CD4-positive, alpha-beta memory T cell (primary cell): ENCODE measurements around the gene MLX. TPM values are rescaled to one million over a fixed set of nuclear protein-coding genes. Genes with fewer than 3 reads are reported as not detected.
A peak's percentile ranks its signal among the peaks of the same experiment; 100 is the strongest.

Source experiments
- CTCF ChIA-PET: fragments of 350-600 bp; sonication (Branson Sonifier 250); formaldehyde crosslinking; loops from one replicate; lab custom pipeline; 2021; ENCODE audit warnings: inconsistent platforms; ENCODE audit not compliant: partially characterized antibody; lab: Charles Lee
- POLR2A ChIA-PET: fragments of 350-600 bp; sonication (Branson Sonifier 250); formaldehyde crosslinking; loops from one replicate; lab custom pipeline; 2021; ENCODE audit not compliant: partially characterized antibody; lab: Charles Lee
- DNase-seq, 5 donors: peaks; one replicate each; pipeline versions ENCODE4 v3.0.0 to v3.0.0-alpha.2; 2020 to 2022; ENCODE audit warnings: mixed read lengths in 1 of 5
- H3K27ac ChIP-seq: one replicate; pipeline ENCODE4 v1.7.0; 2013; ENCODE audit warnings: low read depth, low read length
- H3K27me3 ChIP-seq: 2 replicates; pipeline ENCODE4 v1.7.0; 2013; ENCODE audit warnings: mild to moderate bottlenecking, low read length, moderate library complexity; ENCODE audit not compliant: insufficient read depth
- H3K36me3 ChIP-seq: 2 replicates; pipeline ENCODE4 v1.7.0; 2013; ENCODE audit warnings: mild to moderate bottlenecking, low read length, moderate library complexity; ENCODE audit not compliant: insufficient read depth
- H3K4me1 ChIP-seq: 2 replicates; pipeline ENCODE4 v1.7.0; 2013; ENCODE audit warnings: mild to moderate bottlenecking, low read length, moderate library complexity; ENCODE audit not compliant: insufficient read depth
- H3K4me3 ChIP-seq, 2 donors: one replicate each; pipeline ENCODE4 v1.7.0; 2013; ENCODE audit warnings: low read length in 2 of 2, mild to moderate bottlenecking in 1 of 2
- H3K9me3 ChIP-seq, 2 donors: one replicate each; pipeline ENCODE4 v1.7.0; 2013; ENCODE audit warnings: low read length in 2 of 2, control low read depth in 1 of 2; ENCODE audit not compliant: control insufficient read depth in 1 of 2
- H3K27ac Mint-ChIP-seq, 7 donors: one replicate each; pipeline ENCODE4 v1.8.0; 2020 to 2021; ENCODE audit warnings: mixed read lengths in 7 of 7, mild to moderate bottlenecking in 6 of 7, inconsistent platforms in 3 of 7, moderate library complexity in 3 of 7
- H3K27me3 Mint-ChIP-seq, 2 donors: one replicate each; pipeline ENCODE4 v1.8.0; 2020 to 2021; ENCODE audit warnings: mixed read lengths in 2 of 2
- H3K36me3 Mint-ChIP-seq, 2 donors: one replicate each; pipeline ENCODE4 v1.8.0; 2020 to 2021; ENCODE audit warnings: mixed read lengths in 2 of 2, inconsistent platforms in 1 of 2, mild to moderate bottlenecking in 1 of 2
- H3K4me1 Mint-ChIP-seq, 4 donors: one replicate each; pipeline ENCODE4 v1.8.0; 2020 to 2021; ENCODE audit warnings: mixed read lengths in 4 of 4, mild to moderate bottlenecking in 1 of 4
- H3K4me3 Mint-ChIP-seq, 8 donors: one replicate each; pipeline ENCODE4 v1.8.0; 2020 to 2021; ENCODE audit warnings: mixed read lengths in 8 of 8, mild to moderate bottlenecking in 7 of 8, moderate library complexity in 6 of 8, inconsistent platforms in 3 of 8
- H3K9me3 Mint-ChIP-seq, 8 donors: one replicate each; pipeline ENCODE4 v1.8.0; 2020 to 2021; ENCODE audit warnings: mixed read lengths in 8 of 8, mild to moderate bottlenecking in 5 of 8, inconsistent platforms in 3 of 8, moderate library complexity in 1 of 8
- intact Hi-C: fragments of 100-400 bp; cut with micrococcal nuclease; formaldehyde crosslinking; loops from one replicate; pipeline ENCODE4 v1.15.1; 2023
- polyA plus RNA-seq, 2 donors: library from polyadenylated mRNA; unstranded; fragments of 300-500 nt; fragmentation: Illumina TruSeq; gene quantifications; one replicate each; pipeline ENCODE4 v1.2.3, GENCODE V29; 2021
- total RNA-seq, 2 experiments: library from RNA; stranded (reverse); gene quantifications; one replicate each; pipeline ENCODE4 v1.2.3, GENCODE V29; 2021

The MLX gene
- total and polyA plus RNA-seq, 4 experiments from 2014 or later: 38.1 to 73.7 (median 63.4) TPM

- no peaks in the 10 kb centered on the region for H3K9me3 ChIP-seq
- H3K27me3 Mint-ChIP-seq: no peaks in the 10 kb centered on the region
- peak in 1 of 5 donors; percentile 56 for DNase-seq
- no peaks in the 10 kb centered on the region for H3K27me3 ChIP-seq
- peaks cover 0 to 28% of the 10 kb centered on the region in 2 donors for H3K36me3 Mint-ChIP-seq
- H3K4me3 ChIP-seq: peak overlapping the region; percentile 62 to 93
- intact Hi-C loops: loop anchor here (1.0 to 2.0 kb wide), 2 partner anchors 8 to 14 kb away; partner anchors contain the start of gene PSMC3IP
- peak overlapping the region; percentile 90 to 95 (median 92) for H3K4me3 Mint-ChIP-seq
- peaks cover 0 to 2% (median 0%) of the 10 kb centered on the region in 8 donors for H3K9me3 Mint-ChIP-seq
- CTCF ChIA-PET: interaction anchor here (0.8 to 2.3 kb wide), 2 partner anchors 16 to 21 kb away, joined by 3 to 10 read pairs; partner anchors contain the start of gene PSMC3IP
- H3K27ac Mint-ChIP-seq: peak overlapping the region; percentile 91 to 98 (median 96)
- POLR2A ChIA-PET: interaction anchor here (0.5 to 1.3 kb wide), 4 partner anchors 8 to 46 kb away, joined by 3 to 7 read pairs (median 4); partner anchors contain the start of genes NAGLU, PSMC3IP and RETREG3
- peaks cover 13 to 50% (median 36%) of the 10 kb centered on the region in 4 donors for H3K4me1 Mint-ChIP-seq
- H3K4me1 ChIP-seq: peaks cover 42% of the 10 kb centered on the region
- peak overlapping the region; percentile 85 for H3K27ac ChIP-seq
- peaks cover 23% of the 10 kb centered on the region for H3K36me3 ChIP-seq
Measured at GRCh38 chr17:42562388-42563142, 4.3 kb upstream of the MLX start.

DNA sequence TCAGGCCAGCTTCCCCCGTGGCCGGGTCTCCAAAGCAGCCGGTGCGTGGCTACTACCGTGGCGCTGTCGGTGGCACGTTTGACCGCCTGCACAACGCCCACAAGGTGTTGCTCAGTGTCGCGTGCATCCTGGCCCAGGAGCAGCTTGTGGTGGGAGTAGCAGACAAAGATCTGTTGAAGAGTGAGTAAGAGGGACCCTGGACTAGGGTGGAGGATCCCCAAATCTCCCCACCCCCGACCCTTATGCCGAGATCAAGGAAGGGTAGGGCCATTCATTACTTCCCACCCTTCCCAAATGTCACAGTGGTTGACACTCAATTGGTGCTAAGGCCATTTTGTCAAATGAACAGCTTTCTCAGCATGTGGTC is 3.8 kb upstream of the MLX start:
- Histone ChIP-seq H3K4me3 (peak overlapping the region in 1 of 2 donors; percentile 93), H3K4me1 (peaks cover 47% of the 10 kb centered on the region), H3K27ac (peak overlapping the region; percentile 85), H3K36me3 (peaks cover 23% of the 10 kb centered on the region), H3K27me3 (no peaks in the 10 kb centered on the region), H3K9me3 (no peaks in the 10 kb centered on the region)
- peaks cover 0 to 32% of the 10 kb centered on the region in 2 donors for H3K36me3 Mint-ChIP-seq
- H3K27me3 Mint-ChIP-seq: no peaks in the 10 kb centered on the region
- H3K27ac Mint-ChIP-seq: peak overlapping the region; percentile 6 to 98 (median 94)
- DNase-seq: no peak
- peak overlapping the region; percentile 90 to 95 (median 92) for H3K4me3 Mint-ChIP-seq
- ChIA-PET CTCF (interaction anchor here (0.6 to 2.3 kb wide), 3 partner anchors 12 to 45 kb away, joined by 3 to 10 read pairs (median 3); partner anchors contain the start of gene PSMC3IP), POLR2A (interaction anchor here (1.0 to 6.3 kb wide), 5 partner anchors 9 to 46 kb away, joined by 3 to 73 read pairs (median 7); partner anchors contain the start of genes NAGLU, PSMC3IP and RETREG3)
- intact Hi-C loops: loop anchor here (2.0 kb wide), 1 partner anchor 14 kb away; the partner anchor contains the start of gene PSMC3IP
- peaks cover 0 to 2% (median 0%) of the 10 kb centered on the region in 8 donors for H3K9me3 Mint-ChIP-seq
- peaks cover 16 to 55% (median 40%) of the 10 kb centered on the region in 4 donors for H3K4me1 Mint-ChIP-seq

DNA sequence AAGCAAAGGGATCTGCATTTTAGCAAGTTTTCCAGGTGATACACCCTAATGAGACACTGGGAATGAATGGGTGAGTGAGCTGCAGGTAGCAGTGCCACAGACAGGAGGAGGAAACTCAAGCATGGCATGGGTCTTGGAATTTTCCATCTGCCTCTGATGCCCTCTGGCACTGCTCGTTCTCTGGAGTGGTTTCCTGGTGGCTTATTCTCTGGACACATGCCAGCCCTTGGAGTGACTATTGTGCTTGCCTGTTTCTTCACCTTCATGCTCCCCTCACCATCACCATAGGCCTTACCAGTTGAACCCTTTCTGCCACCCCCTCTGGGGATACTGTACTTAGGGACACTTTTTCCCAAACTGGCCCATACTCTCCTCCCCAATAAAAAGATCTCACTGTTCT is 3.4 kb upstream of the MLX start:
- H3K4me3 Mint-ChIP-seq: peak overlapping the region; percentile 69 to 95 (median 92)
- ChIA-PET CTCF (interaction anchor here (0.6 to 2.3 kb wide), 3 partner anchors 11 to 46 kb away, joined by 3 to 10 read pairs (median 3); partner anchors contain the start of gene PSMC3IP), POLR2A (interaction anchor here (1.0 to 6.3 kb wide), 3 partner anchors 9 to 45 kb away, joined by 3 to 73 read pairs (median 35); partner anchors contain the start of genes PSMC3IP and RETREG3)

GRCh38 chr17:42563950-42564349 is 3.0 kb upstream of the MLX start:
- H3K4me3 Mint-ChIP-seq: peak overlapping the region in 7 of 8 donors; percentile 42 to 95 (median 79)
- Histone ChIP-seq H3K4me1 (peaks cover 55% of the 10 kb centered on the region), H3K4me3 (no peak overlapping the region), H3K27ac (no peak overlapping the region), H3K36me3 (peaks cover 28% of the 10 kb centered on the region), H3K27me3 (no peaks in the 10 kb centered on the region), H3K9me3 (no peaks in the 10 kb centered on the region)
- DNase-seq: no peak
- CTCF ChIA-PET: interaction anchor here (0.6 to 4.5 kb wide), 4 partner anchors 11 to 46 kb away, joined by 3 to 37 read pairs (median 6); partner anchors contain the start of gene PSMC3IP
- H3K36me3 Mint-ChIP-seq: peaks cover 0 to 38% of the 10 kb centered on the region in 2 donors
- peaks cover 19 to 61% (median 44%) of the 10 kb centered on the region in 4 donors for H3K4me1 Mint-ChIP-seq
- peaks cover 0 to 2% (median 0%) of the 10 kb centered on the region in 8 donors for H3K9me3 Mint-ChIP-seq
- H3K27ac Mint-ChIP-seq: peak overlapping the region; percentile 41 to 96 (median 67)
- H3K27me3 Mint-ChIP-seq: no peaks in the 10 kb centered on the region
- POLR2A ChIA-PET: interaction anchor here (0.5 to 6.3 kb wide), 6 partner anchors 10 to 409 kb away, joined by 3 to 73 read pairs (median 6); partner anchors contain the start of genes NAGLU, PSMC3IP and RETREG3
- intact Hi-C loops: loop anchor here (2.0 kb wide), 1 partner anchor 13 kb away; the partner anchor contains the start of gene PSMC3IP

More for the DNA sequence above, 3.4 kb upstream of the MLX start:
- no peaks in the 10 kb centered on the region for H3K27me3 ChIP-seq
- Mint-ChIP-seq H3K36me3 (peaks cover 0 to 34% of the 10 kb centered on the region in 2 donors), H3K4me1 (peaks cover 17 to 57% (median 41%) of the 10 kb centered on the region in 4 donors), H3K27me3 (no peaks in the 10 kb centered on the region), H3K27ac (peak overlapping the region; percentile 41 to 96 (median 67)), H3K9me3 (peaks cover 0 to 2% (median 0%) of the 10 kb centered on the region in 8 donors)
- H3K4me3 ChIP-seq: peak overlapping the region in 1 of 2 donors; percentile 93
- intact Hi-C loops: loop anchor here (2.0 kb wide), 1 partner anchor 13 kb away; the partner anchor contains the start of gene PSMC3IP
- H3K4me1 ChIP-seq: peaks cover 51% of the 10 kb centered on the region
- no peaks in the 10 kb centered on the region for H3K9me3 ChIP-seq
- peak overlapping the region; percentile 85 for H3K27ac ChIP-seq
- no peak for DNase-seq
- peaks cover 24% of the 10 kb centered on the region for H3K36me3 ChIP-seq

DNA sequence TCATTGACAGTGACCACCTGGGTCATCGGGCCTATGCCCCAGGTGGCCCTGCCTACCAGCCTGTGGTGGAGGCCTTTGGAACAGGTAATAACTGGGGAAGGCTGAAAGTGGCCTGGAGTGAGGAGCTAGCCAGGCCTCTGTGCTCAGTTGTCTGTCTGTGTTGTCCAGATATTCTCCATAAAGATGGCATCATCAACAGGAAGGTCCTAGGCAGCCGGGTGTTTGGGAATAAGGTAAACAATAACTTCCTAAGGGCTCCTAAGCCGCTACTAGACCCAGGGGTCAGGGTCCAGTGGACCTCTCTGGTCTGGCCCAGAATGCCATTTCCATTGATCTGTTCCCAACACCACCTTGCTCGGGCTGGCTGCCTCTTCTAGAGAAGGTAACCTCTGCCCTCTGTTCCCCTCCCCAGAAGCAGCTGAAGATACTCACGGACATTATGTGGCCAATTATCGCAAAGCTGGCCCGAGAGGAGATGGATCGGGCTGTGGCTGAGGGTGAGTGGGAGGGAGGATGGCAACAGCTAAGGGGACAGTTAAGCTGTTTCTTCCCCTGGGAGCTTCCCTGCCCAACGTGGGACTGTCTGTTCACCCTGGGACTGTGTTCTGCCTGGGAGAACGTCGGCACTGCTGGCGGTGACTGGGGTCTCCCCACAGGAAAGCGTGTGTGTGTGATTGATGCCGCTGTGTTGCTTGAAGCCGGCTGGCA is 1.9 kb upstream of the MLX start:
- no peak overlapping the region for H3K4me3 ChIP-seq
- CTCF ChIA-PET: interaction anchor here (1.3 to 4.5 kb wide), 3 partner anchors 10 to 17 kb away, joined by 3 to 37 read pairs (median 4); partner anchors contain the start of gene PSMC3IP
- peaks cover 16 to 71% (median 50%) of the 10 kb centered on the region in 4 donors for H3K4me1 Mint-ChIP-seq
- H3K4me3 Mint-ChIP-seq: peak overlapping the region in 5 of 8 donors; percentile 53 to 66 (median 59)
- POLR2A ChIA-PET: interaction anchor here (0.5 to 6.3 kb wide), 7 partner anchors 11 to 410 kb away, joined by 3 to 73 read pairs (median 7); partner anchors contain the start of genes NAGLU, PSMC3IP, RETREG3 and TUBG1
- H3K9me3 Mint-ChIP-seq: peaks cover 0 to 2% (median 0%) of the 10 kb centered on the region in 8 donors
- peaks cover 63% of the 10 kb centered on the region for H3K4me1 ChIP-seq
- H3K9me3 ChIP-seq: no peaks in the 10 kb centered on the region
- peaks cover 8 to 47% of the 10 kb centered on the region in 2 donors for H3K36me3 Mint-ChIP-seq
- peaks cover 38% of the 10 kb centered on the region for H3K36me3 ChIP-seq
- DNase-seq: no peak
- no peaks in the 10 kb centered on the region for H3K27me3 ChIP-seq
- peak overlapping the region in 4 of 7 donors; percentile 6 to 96 (median 30) for H3K27ac Mint-ChIP-seq
- H3K27ac ChIP-seq: no peak overlapping the region
- intact Hi-C loops: no loop called here
- no peaks in the 10 kb centered on the region for H3K27me3 Mint-ChIP-seq
